A549 (cell line): Measurements from ENCODE around the gene ATG16L1. TPM values are rescaled to one million over a fixed set of nuclear protein-coding genes. Genes with fewer than 3 reads are reported as not detected.

Experiments
- ATAC-seq, 2 experiments: fragments of 200-7000 bp in 1 of 2; fragments of >200 bp in 1 of 2; cut with Nextera tagmentation in 1 of 2; cut with Tn5 transposase in 1 of 2; 3 replicates each; pipeline versions ENCODE4 v1.8.0 to v1.9.1; 2018 to 2020; ENCODE audit warnings: mild to moderate bottlenecking in 1 of 2, moderate library complexity in 1 of 2
- CTCF ChIA-PET: fragments of 300-600 bp; sonication (Branson Sonifier 250); formaldehyde crosslinking; extraction: SDS; loops from one replicate; lab custom pipeline; 2021; ENCODE audit warnings: antibody characterized with exemption, inconsistent platforms; lab: Yijun Ruan, JAX
- POLR2A ChIA-PET: fragments of 350-600 bp; formaldehyde crosslinking; extraction: SDS; loops from one replicate; lab custom pipeline; 2021; ENCODE audit warnings: antibody characterized with exemption, inconsistent platforms; lab: Yijun Ruan, JAX
- DNase-seq, 2 experiments: peaks; one replicate each; pipeline versions ENCODE4 v3.0.0 to v3.0.0-alpha.2; 2011 to 2016; ENCODE audit warnings: low read depth in 1 of 2, low spot score in 1 of 2
- FAIRE-seq: peaks from 2 replicates; lab custom pipeline; 2011; peaks lifted over from hg19 to GRCh38; lab: Jason Lieb, UNC
- H3K27ac ChIP-seq, 2 experiments: fragments of >200 bp; sonication (Bioruptor Twin); formaldehyde crosslinking; 3 replicates each; pipeline ENCODE4 v1.5.1; 2016 to 2017
- H3K4me1 ChIP-seq: fragments of >200 bp; sonication (Bioruptor Twin); formaldehyde crosslinking; 3 replicates; pipeline ENCODE4 v1.6.1; 2016
- H3K4me2 ChIP-seq: fragments of >200 bp; sonication (Bioruptor Twin); formaldehyde crosslinking; 3 replicates; pipeline ENCODE4 v1.6.1; 2016
- H3K4me3 ChIP-seq: fragments of >200 bp; sonication (Bioruptor Twin); formaldehyde crosslinking; 3 replicates; pipeline ENCODE4 v1.5.1; 2016
- H3K9me3 ChIP-seq: fragments of >200 bp; sonication (Bioruptor Twin); formaldehyde crosslinking; 3 replicates; pipeline ENCODE4 v1.6.1; 2016
- BCL3 ChIP-seq: fragments of >200 bp; sonication (Bioruptor Twin); formaldehyde crosslinking; IDR thresholded peaks from 3 replicates; pipeline ENCODE4 v1.6.1; 2016
- CBX8 ChIP-seq: fragments of 200-600 bp; sonication (generic); IDR thresholded peaks from 2 replicates; pipeline ENCODE4 v1.6.1; 2016
- CEBPB ChIP-seq, 2 experiments: fragments of >200 bp in 1 of 2; sonication (Bioruptor Twin) in 1 of 2; formaldehyde crosslinking in 1 of 2; IDR thresholded peaks; 2 replicates each; pipeline ENCODE4 v1.6.1; 2012 to 2016
- CHD2 ChIP-seq: fragments of 150-350 bp; IDR thresholded peaks from 2 replicates; pipeline ENCODE4 v1.6.1; 2014; ENCODE audit warnings: low read length; ENCODE audit not compliant: partially characterized antibody
- CTCF ChIP-seq: fragments of >200 bp; sonication (Bioruptor Twin); formaldehyde crosslinking; IDR thresholded peaks from 3 replicates; pipeline ENCODE4 v1.5.1; 2016
- E2F6 ChIP-seq: IDR thresholded peaks from 2 replicates; pipeline ENCODE4 v1.6.1; 2012; ENCODE audit warnings: low read depth, borderline replicate concordance
- EP300 ChIP-seq, 2 experiments: fragments of >200 bp; sonication (Bioruptor Twin); formaldehyde crosslinking; IDR thresholded peaks; 2 replicates in 1 of 2; 3 replicates in 1 of 2; pipeline ENCODE4 v1.6.1; 2016 to 2017
- ESRRA ChIP-seq: fragments of 150-350 bp; IDR thresholded peaks from 2 replicates; pipeline ENCODE4 v1.6.1; 2014; ENCODE audit warnings: mild to moderate bottlenecking, low read length, borderline replicate concordance
- FOSB ChIP-seq: fragments of 250-450 bp; sonication (Bioruptor Pico); IDR thresholded peaks from 2 replicates; pipeline ENCODE4 v1.5.0; 2020; ENCODE audit warnings: mild to moderate bottlenecking, moderate library complexity
- FOSL2 ChIP-seq, 2 experiments: fragments of 450-650 bp in 1 of 2; fragments of >200 bp in 1 of 2; sonication (Bioruptor Twin) in 1 of 2; formaldehyde crosslinking; IDR thresholded peaks; 2 replicates each; pipeline versions ENCODE4 v1.5.0 to v1.6.1; 2016 to 2020; ENCODE audit warnings: mild to moderate bottlenecking in 1 of 2, moderate library complexity in 1 of 2
- HDAC2 ChIP-seq: fragments of 200-600 bp; sonication (generic); IDR thresholded peaks from 2 replicates; pipeline ENCODE4 v1.6.1; 2016
- HES2 ChIP-seq: fragments of >200 bp; sonication (Bioruptor Twin); formaldehyde crosslinking; IDR thresholded peaks from 2 replicates; pipeline ENCODE4 v1.6.1; 2016
- HOXA7 ChIP-seq: fragments of 250-450 bp; sonication (Bioruptor Pico); IDR thresholded peaks from 2 replicates; pipeline ENCODE4 v1.5.0; 2020; ENCODE audit warnings: mild to moderate bottlenecking, moderate library complexity
- JUNB ChIP-seq: fragments of >200 bp; sonication (Bioruptor Twin); formaldehyde crosslinking; IDR thresholded peaks from 2 replicates; pipeline ENCODE4 v1.6.1; 2016
- MAX ChIP-seq: IDR thresholded peaks from 2 replicates; pipeline ENCODE4 v1.6.1; 2012
- NPAS2 ChIP-seq: fragments of 250-450 bp; sonication (Bioruptor Pico); IDR thresholded peaks from 2 replicates; pipeline ENCODE4 v1.8.0; 2022; ENCODE audit warnings: mild to moderate bottlenecking, moderate library complexity, borderline replicate concordance
- PHF8 ChIP-seq: fragments of 200-600 bp; sonication (generic); IDR thresholded peaks from 2 replicates; pipeline ENCODE4 v1.6.1; 2016; ENCODE audit warnings: low read depth, mild to moderate bottlenecking, antibody characterized with exemption, moderate library complexity, borderline replicate concordance
- RAD21 ChIP-seq, 2 experiments: fragments of >200 bp in 1 of 2; sonication (Bioruptor Twin) in 1 of 2; formaldehyde crosslinking in 1 of 2; IDR thresholded peaks in 1 of 2; conservative IDR thresholded peaks in 1 of 2; 2 replicates in 1 of 2; 3 replicates in 1 of 2; pipeline ENCODE4 v1.6.1; 2012 to 2018; ENCODE audit warnings: inconsistent platforms in 1 of 2
- RARB ChIP-seq: fragments of 250-450 bp; sonication (Bioruptor Pico); IDR thresholded peaks from 2 replicates; pipeline ENCODE4 v1.8.0; 2021; ENCODE audit warnings: mild to moderate bottlenecking, moderate library complexity
- REST ChIP-seq: fragments of 200-600 bp; sonication (generic); IDR thresholded peaks from 2 replicates; pipeline ENCODE4 v1.6.1; 2016; ENCODE audit warnings: antibody characterized with exemption, mild to moderate bottlenecking, moderate library complexity
- RFX5 ChIP-seq: fragments of 450-650 bp; IDR thresholded peaks from 2 replicates; pipeline ENCODE4 v1.7.1; 2014; ENCODE audit warnings: antibody characterized with exemption, mild to moderate bottlenecking, moderate library complexity
- ZFP36 ChIP-seq: fragments of 450-650 bp; IDR thresholded peaks from 2 replicates; pipeline ENCODE4 v1.6.1; 2014; ENCODE audit warnings: borderline replicate concordance; ENCODE audit not compliant: partially characterized antibody
- WGBS: methylation state at CpG from one replicate; pipeline ENCODE4 v1.1.6; 2017; ENCODE audit errors: missing lambda C conversion rate; 5-methylcytosine and 5-hydroxymethylcytosine counted together
- polyA plus RNA-seq, 4 experiments: library from polyadenylated mRNA; depleted of rRNA in 3 of 4; stranded (reverse); fragments of >200 nt; fragmentation: RNase III in 1 of 4; extraction: RNeasy Plus Mini Kit Qiagen cat#74134 plus additional on column Dnase treatment in 1 of 4; gene quantifications; 2 replicates in 3 of 4; 3 replicates in 1 of 4; pipeline ENCODE4 v1.2.3, GENCODE V29; 2011 to 2017

ATG16L1 gene
- polyA plus RNA-seq, 2 of the 4 experiments (the other 2 are of a cell fraction) = 45.1 to 70.9 TPM

GRCh38 chr2:233289648-233290047 is 38.2 kb downstream of the ATG16L1 start:
- POLR2A ChIA-PET = no interaction called here
- Histone ChIP-seq H3K4me3 (no peak overlapping the region), H3K4me2 (no peak overlapping the region), H3K27ac (no peak overlapping the region), H3K4me1 (peaks cover 10% of the 10 kb centered on the region; the same call in 1 of the 3 replicates), H3K9me3 (no peaks in the 10 kb centered on the region)
- no peak for FAIRE-seq
- ATAC-seq = no peak
- CTCF ChIA-PET = interaction anchor here (0.9 to 2.3 kb wide), 4 partner anchors 17 to 543 kb away, joined by 3 to 6 read pairs (median 3); no protein-coding TSS in a partner anchor
- no peak for DNase-seq
- no peak for TF ChIP-seq REST
- TF ChIP-seq NPAS2 (CRISPR knock-in tag) = no peak
- no peak for TF ChIP-seq E2F6
- TF ChIP-seq EP300 (IDR thresholded peaks at IDR 0.05) = no peak
- no peak for TF ChIP-seq RAD21 (conservative IDR thresholded peaks at IDR 0.05 in 1 of 2, IDR thresholded peaks at IDR 0.05 in 1 of 2)
- no peak for TF ChIP-seq CTCF
- no peak for TF ChIP-seq ZFP36
- 95% methylated on average over 12 of the region's 12 CpGs for WGBS

- no peak for ATAC-seq
These were observed 38.8 kb downstream of the ATG16L1 start for GRCh38 chr2:233290051-233290845.

More at GRCh38 chr2:233290051-233290845, 38.8 kb downstream of the ATG16L1 start:
- Histone ChIP-seq H3K9me3 (no peaks in the 10 kb centered on the region), H3K4me1 (peaks cover 10% of the 10 kb centered on the region; the same call in 1 of the 3 replicates)
- POLR2A ChIA-PET = no interaction called here
- no peak for TF ChIP-seq FOSB (CRISPR knock-in tag)
- TF ChIP-seq HDAC2 = no peak
- TF ChIP-seq HES2 = no peak
- no peak for TF ChIP-seq CEBPB (IDR thresholded peaks at IDR 0.05)
- no peak for TF ChIP-seq RFX5
- no peak for TF ChIP-seq PHF8
- TF ChIP-seq FOSL2 (IDR thresholded peaks at IDR 0.05) = no peak
- no peak for TF ChIP-seq FOSL2 (CRISPR knock-in tag; IDR thresholded peaks at IDR 0.05)
- TF ChIP-seq MAX = no peak
- TF ChIP-seq BCL3 = no peak
- TF ChIP-seq RAD21 (conservative IDR thresholded peaks at IDR 0.05 in 1 of 2, IDR thresholded peaks at IDR 0.05 in 1 of 2) = no peak
- no peak for TF ChIP-seq RARB
- no peak for TF ChIP-seq CHD2
- TF ChIP-seq CBX8 = no peak
- no peak for TF ChIP-seq E2F6
- TF ChIP-seq ESRRA = no peak
- no peak for TF ChIP-seq HOXA7 (CRISPR knock-in tag)
- no peak for TF ChIP-seq JUNB
- TF ChIP-seq, all 56 proteins: peak for 0
- H3K4me2 ChIP-seq = no peak overlapping the region
- CTCF ChIA-PET = interaction anchor here (0.7 to 1.5 kb wide), 3 partner anchors 13 to 543 kb away, joined by 3 to 4 read pairs (median 3); no protein-coding TSS in a partner anchor
- 82% methylated on average over 10 of the region's 10 CpGs for WGBS
- DNase-seq (no peak), FAIRE-seq (no peak)
- no peak overlapping the region for H3K27ac ChIP-seq
- H3K4me3 ChIP-seq = no peak overlapping the region
